Effector memory CD8-positive, alpha-beta T cell (primary cell): ENCODE results near the gene SLC40A1.
"Not testable (repeated sequence)": the region's sequence is repeated elsewhere in the genome, so short reads cannot be mapped to it uniquely, and the experiment has no call there.

Source experiments
- ATAC-seq: fragments of 150-1000 bp; cut with Tn5 transposase; replicated peaks from 2 replicates; pipeline ENCODE4 v1.10.0; 2021; ENCODE audit warnings: mild to moderate bottlenecking, moderate library complexity
- DNase-seq, 3 experiments: peaks; one replicate each; pipeline ENCODE4 v3.0.0; 2021
- H3K27ac Mint-ChIP-seq, 2 donors: one replicate each; pipeline ENCODE4 v1.8.0; 2022; ENCODE audit warnings: mild to moderate bottlenecking in 2 of 2, mixed read lengths in 2 of 2, moderate library complexity in 2 of 2
- H3K27me3 Mint-ChIP-seq, 2 donors: one replicate each; pipeline ENCODE4 v1.8.0; 2022; ENCODE audit warnings: mixed read lengths in 2 of 2
- H3K36me3 Mint-ChIP-seq: one replicate; pipeline ENCODE4 v1.8.0; 2022; ENCODE audit warnings: mild to moderate bottlenecking, moderate library complexity, mixed read lengths; ENCODE audit not compliant: insufficient read depth
- H3K4me1 Mint-ChIP-seq, 2 donors: one replicate each; pipeline ENCODE4 v1.8.0; 2022; ENCODE audit warnings: low read depth in 2 of 2, mixed read lengths in 2 of 2
- H3K4me3 Mint-ChIP-seq, 2 donors: one replicate each; pipeline ENCODE4 v1.8.0; 2022; ENCODE audit warnings: mild to moderate bottlenecking in 2 of 2, mixed read lengths in 2 of 2, moderate library complexity in 2 of 2
- H3K9me3 Mint-ChIP-seq, 2 donors: one replicate each; pipeline ENCODE4 v1.8.0; 2022; ENCODE audit warnings: mixed read lengths in 2 of 2

The SLC40A1 gene

DNA sequence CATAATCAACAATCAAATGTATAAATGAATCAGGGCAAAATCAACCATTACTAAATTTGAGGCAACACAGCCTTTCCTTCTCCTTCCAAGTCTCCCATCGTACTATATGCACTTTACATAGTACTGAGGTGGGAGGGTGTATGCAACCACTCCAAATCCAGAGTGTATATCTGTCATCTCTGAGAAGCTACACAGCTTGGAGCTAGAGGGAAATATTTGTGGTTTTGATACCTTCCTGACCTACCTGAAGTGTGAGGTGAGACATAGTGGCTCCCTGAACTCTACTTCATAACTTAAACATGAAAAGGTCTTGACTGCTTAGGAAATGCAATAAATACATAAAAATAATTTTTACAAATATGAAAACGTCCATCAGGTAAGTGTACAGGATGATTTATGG lies 30.1 kb upstream of the SLC40A1 start:
- Mint-ChIP-seq H3K4me1 (no peaks in the 10 kb centered on the region), H3K27ac (no peak overlapping the region), H3K4me3 (no peak overlapping the region), H3K9me3 (no peaks in the 10 kb centered on the region), H3K27me3 (peaks cover 0 to 6% of the 10 kb centered on the region in 2 donors), H3K36me3 (no peaks in the 10 kb centered on the region)
- ATAC-seq: no peak
- DNase-seq: no peak

DNA sequence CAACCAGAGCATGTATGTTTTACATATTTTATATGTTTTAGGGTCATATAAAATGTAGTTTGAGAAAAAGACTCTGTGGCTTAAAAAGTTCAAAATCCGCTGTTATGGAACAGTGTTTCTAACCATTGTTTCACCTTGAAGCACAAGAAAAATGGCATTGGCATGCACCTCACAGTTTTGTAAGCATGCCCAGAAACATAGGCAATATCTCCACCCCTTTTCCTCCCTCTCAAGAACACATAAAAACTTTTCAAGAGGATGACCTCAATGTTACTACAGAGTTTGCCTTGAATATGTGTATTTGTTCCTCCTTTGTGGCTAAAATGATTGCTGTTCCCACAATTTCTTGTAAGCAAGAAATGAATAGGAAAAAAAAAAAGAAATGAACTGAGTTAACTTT lies 29.3 kb upstream of the SLC40A1 start:
- H3K36me3 Mint-ChIP-seq: no peaks in the 10 kb centered on the region
- H3K4me3 Mint-ChIP-seq: no peak overlapping the region
- no peaks in the 10 kb centered on the region for H3K4me1 Mint-ChIP-seq
- H3K27me3 Mint-ChIP-seq: peaks cover 0 to 6% of the 10 kb centered on the region in 2 donors
- H3K27ac Mint-ChIP-seq: no peak overlapping the region
- H3K9me3 Mint-ChIP-seq: no peaks in the 10 kb centered on the region
- no peak for DNase-seq
- ATAC-seq: no peak

DNA sequence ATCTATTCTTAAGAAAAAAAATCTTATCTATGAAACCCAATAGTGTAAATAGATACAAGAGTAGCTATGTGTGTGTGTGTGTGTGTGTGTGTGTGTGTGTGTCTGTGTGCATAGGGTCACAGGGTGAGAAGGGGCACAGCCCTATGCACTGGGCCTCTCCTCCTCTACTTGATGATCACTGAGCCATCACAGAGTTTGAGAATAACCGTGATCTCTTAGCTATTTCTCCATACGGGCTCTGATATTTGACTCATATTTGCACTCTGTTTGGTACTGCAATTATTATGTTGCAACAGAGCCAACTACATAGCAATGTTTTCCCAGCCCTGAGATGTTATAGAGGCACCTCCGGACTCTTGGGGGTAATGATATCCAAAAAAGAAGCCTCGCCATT lies 28.8 kb upstream of the SLC40A1 start:
- Mint-ChIP-seq H3K4me3 (no peak overlapping the region), H3K27me3 (peaks cover 0 to 6% of the 10 kb centered on the region in 2 donors), H3K9me3 (no peaks in the 10 kb centered on the region), H3K27ac (no peak overlapping the region), H3K4me1 (no peaks in the 10 kb centered on the region), H3K36me3 (no peaks in the 10 kb centered on the region)
- no peak for ATAC-seq
- DNase-seq: no peak

DNA sequence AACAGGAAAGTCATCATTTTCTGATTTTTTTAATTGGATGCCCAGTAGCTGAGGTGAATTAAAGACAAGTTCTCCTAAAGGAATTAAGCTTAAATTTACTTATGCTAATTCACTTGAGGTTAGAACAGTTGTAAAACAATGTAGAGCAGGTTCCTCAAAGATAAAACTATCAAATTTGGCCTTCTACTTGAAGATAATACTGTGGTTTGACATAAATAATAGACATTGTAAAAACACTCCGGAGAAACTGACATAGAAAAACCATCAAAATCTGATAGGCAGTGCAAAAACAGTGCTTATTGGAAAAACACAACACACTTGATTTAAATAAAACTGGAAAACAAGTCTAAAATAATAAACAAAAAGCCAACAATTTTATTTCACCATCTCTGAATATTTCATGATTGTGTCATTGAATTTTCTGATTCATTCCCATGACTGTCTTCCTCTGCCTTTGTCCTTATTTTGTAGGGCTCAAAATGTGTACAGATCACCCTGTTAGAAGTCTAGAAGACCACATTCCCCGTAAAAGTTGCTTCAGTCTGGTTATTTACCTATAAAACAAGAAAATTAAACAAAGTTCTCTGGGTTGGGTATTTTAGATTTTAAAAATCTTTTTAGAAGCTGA lies 28.3 kb upstream of the SLC40A1 start:
- Mint-ChIP-seq H3K36me3 (no peaks in the 10 kb centered on the region), H3K4me1 (no peaks in the 10 kb centered on the region), H3K9me3 (no peaks in the 10 kb centered on the region), H3K27ac (no peak overlapping the region), H3K27me3 (peaks cover 0 to 6% of the 10 kb centered on the region in 2 donors), H3K4me3 (no peak overlapping the region)
- ATAC-seq (no peak), DNase-seq (no peak)

DNA sequence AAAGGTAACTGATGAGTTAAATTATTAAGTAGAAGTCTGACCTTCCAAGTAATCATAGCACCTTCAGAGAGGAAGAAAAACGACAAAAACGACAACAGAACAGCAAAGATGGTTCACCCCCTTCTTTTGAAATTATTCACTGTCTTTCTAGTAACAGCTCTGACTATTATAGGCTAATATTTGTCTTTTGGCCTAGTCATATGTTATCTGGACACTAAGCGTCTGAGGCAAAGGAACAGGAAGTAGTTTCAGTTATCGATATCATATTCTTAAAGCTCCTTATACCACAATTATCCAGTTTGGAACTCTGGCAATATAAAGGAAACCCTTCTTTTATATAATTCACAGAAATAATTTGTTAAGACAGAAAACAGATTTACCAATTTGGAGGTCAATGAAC lies 27.6 kb upstream of the SLC40A1 start:
- no peak overlapping the region for H3K27ac Mint-ChIP-seq
- no peaks in the 10 kb centered on the region for H3K4me1 Mint-ChIP-seq
- no peak overlapping the region for H3K4me3 Mint-ChIP-seq
- H3K9me3 Mint-ChIP-seq: no peaks in the 10 kb centered on the region
- ATAC-seq (no peak), DNase-seq (no peak)
- peaks cover 0 to 6% of the 10 kb centered on the region in 2 donors for H3K27me3 Mint-ChIP-seq
- H3K36me3 Mint-ChIP-seq: no peaks in the 10 kb centered on the region

DNA sequence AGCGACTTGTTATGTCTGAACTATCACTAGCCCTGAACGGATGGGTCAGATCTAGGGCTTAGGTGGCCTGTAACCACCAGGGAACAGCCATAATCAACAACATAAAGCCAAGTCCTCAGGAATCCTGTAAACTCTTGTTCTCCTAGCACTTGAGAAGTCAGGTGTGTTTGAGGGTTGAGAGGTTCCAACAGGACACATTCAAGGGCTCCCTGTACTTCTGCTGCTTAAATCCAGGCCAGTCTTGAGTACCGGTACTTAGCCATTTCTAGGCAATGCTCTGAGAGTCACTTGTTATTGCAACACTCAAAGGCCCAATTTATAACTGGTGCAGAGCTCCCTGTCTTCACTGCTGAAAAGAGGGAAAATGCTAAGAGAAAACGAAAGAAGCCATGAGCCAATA lies 21.6 kb upstream of the SLC40A1 start:
- Mint-ChIP-seq H3K27me3 (peaks cover 0 to 15% of the 10 kb centered on the region in 2 donors), H3K9me3 (no peaks in the 10 kb centered on the region), H3K4me1 (no peaks in the 10 kb centered on the region), H3K27ac (no peak overlapping the region), H3K4me3 (no peak overlapping the region), H3K36me3 (no peaks in the 10 kb centered on the region)
- DNase-seq (no peak), ATAC-seq (no peak)

DNA sequence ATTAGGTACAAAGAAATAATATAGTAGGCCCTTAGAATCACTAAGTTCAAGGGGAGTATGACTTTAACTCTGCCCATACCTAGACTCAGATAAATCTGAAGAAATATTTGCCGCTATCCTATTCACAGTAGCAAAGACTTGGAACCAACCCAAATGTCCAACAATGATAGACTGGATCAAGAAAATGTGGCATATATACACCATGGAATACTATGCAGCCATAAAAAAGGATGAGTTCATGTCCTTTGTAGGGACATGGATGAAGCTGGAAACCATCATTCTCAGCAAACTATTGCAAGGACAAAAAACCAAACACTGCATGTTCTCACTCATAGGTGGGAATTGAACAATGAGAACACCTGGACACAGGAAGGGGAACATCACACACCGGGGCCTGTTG lies 21.1 kb upstream of the SLC40A1 start:
- H3K9me3 Mint-ChIP-seq, H3K27ac Mint-ChIP-seq, H3K4me3 Mint-ChIP-seq, DNase-seq, ATAC-seq, H3K36me3 Mint-ChIP-seq, H3K4me1 Mint-ChIP-seq: not testable (repeated sequence)
- H3K27me3 Mint-ChIP-seq: peaks cover 0 to 15% of the 10 kb centered on the region in 2 donors

DNA sequence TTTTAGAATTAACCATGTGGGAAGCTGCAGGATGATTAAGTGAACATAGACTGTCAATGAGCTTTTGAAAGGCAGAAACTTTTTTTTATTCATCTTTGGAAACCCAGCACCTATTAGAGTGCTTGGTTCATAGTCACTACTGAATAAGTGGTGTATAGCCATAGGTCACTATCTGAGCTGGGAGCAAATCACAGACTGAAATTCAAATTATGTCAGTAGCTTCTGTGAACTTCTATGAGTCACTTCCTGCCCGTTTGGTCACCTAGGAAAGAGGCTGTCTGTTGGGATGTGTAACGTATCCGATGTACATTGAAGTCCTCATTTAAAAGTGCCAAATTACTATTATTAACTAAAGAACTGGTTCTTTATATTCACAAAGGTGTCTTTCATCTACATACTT lies 20.5 kb upstream of the SLC40A1 start:
- DNase-seq (no peak), ATAC-seq (peak; percentile 50)
- Mint-ChIP-seq H3K27me3 (peaks cover 0 to 11% of the 10 kb centered on the region in 2 donors), H3K27ac (no peak overlapping the region), H3K4me1 (no peaks in the 10 kb centered on the region), H3K9me3 (no peaks in the 10 kb centered on the region), H3K4me3 (no peak overlapping the region), H3K36me3 (no peaks in the 10 kb centered on the region)

DNA sequence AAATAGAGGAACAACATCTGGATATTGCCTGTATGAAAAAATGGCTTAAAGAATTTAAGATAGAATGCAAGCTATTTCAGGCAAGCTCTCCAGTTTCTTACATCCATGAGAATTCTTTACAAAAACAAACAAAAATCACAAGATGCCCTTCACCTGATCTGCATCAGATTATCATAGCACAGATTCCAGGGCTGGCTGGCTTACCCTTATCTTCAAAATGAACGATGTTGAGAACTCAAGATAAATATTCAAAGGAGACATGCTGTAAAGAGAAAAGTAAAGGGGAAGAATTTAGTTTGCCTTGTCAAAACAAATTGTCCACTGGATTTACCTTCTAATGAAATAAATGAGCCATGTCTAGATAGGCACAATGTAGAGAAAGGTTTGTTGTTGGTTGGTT lies 18.7 kb upstream of the SLC40A1 start:
- Mint-ChIP-seq H3K4me1 (no peaks in the 10 kb centered on the region), H3K27me3 (peaks cover 0 to 9% of the 10 kb centered on the region in 2 donors), H3K36me3 (no peaks in the 10 kb centered on the region), H3K4me3 (no peak overlapping the region), H3K27ac (no peak overlapping the region), H3K9me3 (no peaks in the 10 kb centered on the region)
- no peak for ATAC-seq
- DNase-seq: no peak

DNA sequence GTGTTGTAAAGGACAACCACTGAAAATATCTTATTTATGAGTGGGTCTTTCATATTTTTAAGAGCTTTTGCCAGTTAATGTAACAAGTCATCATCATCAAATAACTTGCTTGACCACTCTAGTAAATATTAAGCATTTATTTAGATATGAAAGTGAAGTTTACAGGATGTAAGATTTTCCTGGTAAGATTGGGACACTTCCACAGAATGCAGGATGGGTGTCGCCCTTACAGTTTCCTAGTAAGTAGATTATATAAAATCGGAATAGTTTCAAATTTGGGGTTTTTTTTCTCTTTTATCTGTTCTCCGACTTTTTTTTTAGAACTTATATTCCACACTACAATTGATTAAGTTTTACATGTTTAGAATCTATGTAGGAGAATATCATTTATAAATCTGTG lies 14.8 kb upstream of the SLC40A1 start:
- peaks cover 0 to 15% of the 10 kb centered on the region in 2 donors for H3K27me3 Mint-ChIP-seq
- H3K27ac Mint-ChIP-seq: no peak overlapping the region
- H3K4me1 Mint-ChIP-seq: peaks cover 12 to 23% of the 10 kb centered on the region in 2 donors
- no peaks in the 10 kb centered on the region for H3K9me3 Mint-ChIP-seq
- H3K4me3 Mint-ChIP-seq: no peak overlapping the region
- no peaks in the 10 kb centered on the region for H3K36me3 Mint-ChIP-seq
- ATAC-seq (no peak), DNase-seq (no peak)

DNA sequence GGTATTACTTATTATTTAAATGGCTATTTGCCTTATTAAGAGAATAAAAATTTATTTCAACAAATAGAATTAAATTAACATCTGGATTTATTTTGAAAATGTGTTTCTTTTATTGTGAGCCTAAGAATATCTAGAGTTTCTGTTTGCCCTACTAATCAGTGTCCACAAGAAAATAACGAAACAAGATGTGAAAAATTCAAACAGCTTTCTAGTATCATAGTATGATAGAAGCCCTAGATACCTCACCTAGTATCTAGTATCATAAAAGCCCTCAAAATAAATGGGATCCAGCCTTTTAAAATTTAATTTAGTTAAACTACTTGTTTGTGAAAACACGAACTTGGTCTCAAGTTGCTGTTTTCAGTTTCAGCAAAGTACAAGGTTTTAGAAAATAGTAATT lies 13.7 kb upstream of the SLC40A1 start:
- Mint-ChIP-seq H3K27ac (no peak overlapping the region), H3K4me1 (peaks cover 12 to 23% of the 10 kb centered on the region in 2 donors), H3K9me3 (no peaks in the 10 kb centered on the region), H3K27me3 (peaks cover 0 to 14% of the 10 kb centered on the region in 2 donors), H3K4me3 (no peak overlapping the region), H3K36me3 (no peaks in the 10 kb centered on the region)
- no peak for DNase-seq
- no peak for ATAC-seq

DNA sequence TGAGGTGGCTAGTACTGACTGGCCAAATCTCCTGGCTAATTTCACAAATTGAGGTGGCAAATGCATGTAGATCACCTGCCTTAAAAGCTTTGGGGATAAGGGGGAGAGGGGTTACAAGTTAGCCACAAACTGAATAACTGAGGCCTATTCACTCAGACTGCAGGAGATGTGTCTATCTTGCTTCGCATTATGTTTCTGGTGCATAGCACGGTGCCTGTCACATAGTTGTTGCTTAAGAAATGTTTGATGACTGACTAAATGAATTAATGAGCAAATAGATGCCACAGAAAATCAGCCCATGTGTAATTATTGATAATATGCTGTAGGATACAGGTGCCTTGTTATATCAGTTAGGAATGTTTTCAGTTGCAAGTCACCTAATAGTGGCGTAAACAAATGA lies 12.5 kb upstream of the SLC40A1 start:
- no peaks in the 10 kb centered on the region for H3K9me3 Mint-ChIP-seq
- H3K27ac Mint-ChIP-seq: peak overlapping the region in 1 of 2 donors; percentile 30
- ATAC-seq: no peak
- DNase-seq: no peak
- H3K36me3 Mint-ChIP-seq: no peaks in the 10 kb centered on the region
- peaks cover 9 to 17% of the 10 kb centered on the region in 2 donors for H3K27me3 Mint-ChIP-seq
- no peak overlapping the region for H3K4me3 Mint-ChIP-seq
- peaks cover 12 to 23% of the 10 kb centered on the region in 2 donors for H3K4me1 Mint-ChIP-seq

DNA sequence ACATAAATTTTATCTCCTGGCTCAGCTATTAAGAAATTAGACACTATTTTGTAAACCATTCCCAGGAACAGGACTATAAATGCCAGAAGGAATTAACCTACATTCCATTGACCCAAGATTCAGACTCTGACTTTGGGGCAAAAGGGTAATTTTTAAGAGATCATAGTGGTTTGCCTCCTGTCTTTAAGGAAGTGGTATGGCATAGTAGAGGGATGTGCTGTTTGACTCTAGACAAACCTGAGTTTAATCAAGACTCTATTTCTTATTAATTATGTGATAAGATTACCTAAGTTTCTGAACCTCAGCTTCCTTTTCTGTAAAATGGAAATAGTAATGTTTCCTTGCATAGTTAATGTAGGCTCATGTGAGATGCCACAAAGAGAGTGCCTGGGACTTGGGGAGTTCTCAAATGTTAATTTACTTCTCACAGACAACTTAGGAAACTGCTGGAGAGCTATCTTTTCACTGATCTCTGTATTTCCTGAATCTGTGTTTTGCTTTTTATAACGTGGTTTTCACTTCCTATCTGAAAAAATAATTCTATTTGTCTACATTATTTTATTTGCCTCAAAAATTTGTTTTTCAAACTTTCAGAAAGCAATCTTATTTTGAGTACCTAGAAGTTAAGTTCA lies 11.9 kb upstream of the SLC40A1 start:
- Mint-ChIP-seq H3K9me3 (no peaks in the 10 kb centered on the region), H3K36me3 (no peaks in the 10 kb centered on the region), H3K27me3 (peaks cover 15 to 22% of the 10 kb centered on the region in 2 donors), H3K4me1 (peaks cover 12 to 23% of the 10 kb centered on the region in 2 donors), H3K4me3 (no peak overlapping the region), H3K27ac (peak overlapping the region; percentile 23 to 30)
- no peak for ATAC-seq
- no peak for DNase-seq

DNA sequence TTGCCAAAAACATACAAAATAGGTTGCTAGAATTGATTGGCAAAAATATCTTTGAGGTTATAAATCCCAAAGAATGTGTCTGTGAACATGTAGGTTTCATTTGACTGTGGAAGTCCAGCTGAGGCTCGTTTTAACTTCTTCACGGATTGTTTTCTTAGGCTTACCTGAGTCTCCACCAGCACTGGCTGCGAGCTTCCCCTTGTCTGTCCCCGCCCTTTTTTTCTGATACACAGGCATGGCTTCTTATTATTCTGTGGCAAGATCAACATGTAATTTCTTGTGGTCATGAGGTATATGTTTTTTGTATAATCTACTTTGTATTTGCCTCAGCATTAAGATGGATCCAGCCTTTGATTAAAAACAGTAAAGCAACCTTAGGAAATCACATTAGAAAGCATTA lies 7.2 kb upstream of the SLC40A1 start:
- no peak for ATAC-seq
- no peak overlapping the region for H3K27ac Mint-ChIP-seq

More for the DNA sequence above, 7.2 kb upstream of the SLC40A1 start:
- Mint-ChIP-seq H3K36me3 (peaks cover 3% of the 10 kb centered on the region), H3K4me1 (peaks cover 8 to 14% of the 10 kb centered on the region in 2 donors), H3K27me3 (peaks cover 33 to 34% of the 10 kb centered on the region in 2 donors), H3K4me3 (no peak overlapping the region), H3K9me3 (no peaks in the 10 kb centered on the region)
- DNase-seq: no peak
